ENCODE data around the gene IFITM10.

- TF ChIP-seq POLR2AphosphoS5 (IDR thresholded peaks at IDR 0.05; ENCODE audit: control insufficient read depth, insufficient read depth, low read depth, low read length) (no peak), CTCF (IDR thresholded peaks at IDR 0.05 in 2 of 3, conservative IDR thresholded peaks at IDR 0.05 in 1 of 3; ENCODE audit: insufficient read depth in 2 of 3, low read depth in 1 of 3, low read length in 3 of 3) (no peak), CBX2 (IDR thresholded peaks at IDR 0.05; ENCODE audit: insufficient read depth, low read length, poor library complexity, severe bottlenecking) (no peak), POLR2A (conservative IDR thresholded peaks at IDR 0.05) (no peak), LARP7 (IDR thresholded peaks at IDR 0.05) (no peak)
Measured at GRCh38 chr11:1696608-1697570, 53.5 kb downstream of the IFITM10 start, which contains the start of gene KRTAP5-6.

All from K562 (cell line).